Middle frontal gyrus (tissue), 1 donor: ENCODE data around the gene CDC42BPG.

Experiments used
- DNase-seq: peaks from one replicate; pipeline ENCODE4 v3.0.0-alpha.2; 2015; ENCODE audit warnings: low spot score; ENCODE audit errors: extremely low spot score

CDC42BPG gene

GRCh38 chr11:64804346-64805210, 39.9 kb downstream of the CDC42BPG start:
- no peak for DNase-seq

DNA sequence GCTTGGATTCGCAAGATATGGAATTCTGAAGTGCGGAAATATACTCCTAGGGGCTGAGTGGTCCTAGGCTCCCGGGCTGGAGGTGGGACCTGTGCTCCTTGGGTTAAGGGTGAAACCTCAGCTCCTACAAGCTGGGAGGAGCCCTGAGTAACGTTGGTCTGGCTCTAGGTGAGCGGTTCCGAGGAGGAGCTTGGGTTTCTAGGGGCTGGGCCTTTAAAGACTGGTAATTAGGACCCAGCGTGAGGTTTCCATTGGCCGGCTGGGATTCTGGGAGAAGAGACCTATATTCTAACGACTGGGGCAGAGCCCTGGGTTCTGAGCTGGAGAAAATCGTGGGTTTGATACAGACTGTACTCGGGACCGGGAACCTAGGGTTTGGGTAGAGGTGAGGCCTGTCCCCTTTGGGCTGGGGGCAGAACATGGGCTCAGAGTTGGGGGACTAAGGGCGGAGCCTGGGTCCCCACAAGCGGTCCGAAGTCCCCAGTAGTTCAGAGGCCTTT, 40.6 kb downstream of the CDC42BPG start:
- no peak for DNase-seq

DNA sequence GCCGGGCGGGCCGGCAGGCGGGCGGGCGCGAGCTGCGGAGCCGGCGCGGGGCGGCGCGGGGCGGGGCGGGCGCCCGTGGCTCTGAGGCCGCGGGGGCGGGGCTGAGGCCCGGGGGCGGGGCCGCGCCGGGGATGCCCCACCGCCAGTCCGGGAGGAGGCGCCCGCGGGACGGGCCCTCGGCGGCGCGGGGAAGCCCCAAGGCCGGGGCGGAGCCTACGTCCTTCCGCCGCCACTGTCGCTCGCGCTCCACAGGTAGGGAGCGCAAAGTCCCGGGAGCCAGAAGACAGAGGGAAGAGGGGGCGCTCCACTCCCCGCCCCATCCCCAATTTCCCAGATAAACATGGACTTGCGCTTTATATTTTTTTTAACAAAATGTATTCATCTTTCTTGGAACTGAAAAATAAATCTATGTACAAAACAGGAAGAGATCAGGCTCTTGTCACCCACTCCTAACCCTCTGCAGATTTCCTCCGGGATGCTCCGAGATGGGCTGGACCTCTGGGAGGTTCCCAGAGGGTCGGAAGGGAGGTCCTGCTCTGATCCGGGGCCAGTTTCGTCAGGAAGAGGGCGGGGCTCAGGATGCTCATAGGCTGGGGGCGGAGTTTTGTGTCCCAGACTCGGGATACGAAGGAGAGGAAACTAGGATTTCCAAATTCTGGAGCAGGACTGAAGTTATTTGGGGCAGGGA, 41.2 kb downstream of the CDC42BPG start, which contains the start of gene MAP4K2:
TSS of gene MAP4K2 (minus strand) at position 57 of the 688 bp plus-strand sequence. CDS start 65 bp downstream, outside the sequence.
- peak; percentile 74 for DNase-seq

DNA sequence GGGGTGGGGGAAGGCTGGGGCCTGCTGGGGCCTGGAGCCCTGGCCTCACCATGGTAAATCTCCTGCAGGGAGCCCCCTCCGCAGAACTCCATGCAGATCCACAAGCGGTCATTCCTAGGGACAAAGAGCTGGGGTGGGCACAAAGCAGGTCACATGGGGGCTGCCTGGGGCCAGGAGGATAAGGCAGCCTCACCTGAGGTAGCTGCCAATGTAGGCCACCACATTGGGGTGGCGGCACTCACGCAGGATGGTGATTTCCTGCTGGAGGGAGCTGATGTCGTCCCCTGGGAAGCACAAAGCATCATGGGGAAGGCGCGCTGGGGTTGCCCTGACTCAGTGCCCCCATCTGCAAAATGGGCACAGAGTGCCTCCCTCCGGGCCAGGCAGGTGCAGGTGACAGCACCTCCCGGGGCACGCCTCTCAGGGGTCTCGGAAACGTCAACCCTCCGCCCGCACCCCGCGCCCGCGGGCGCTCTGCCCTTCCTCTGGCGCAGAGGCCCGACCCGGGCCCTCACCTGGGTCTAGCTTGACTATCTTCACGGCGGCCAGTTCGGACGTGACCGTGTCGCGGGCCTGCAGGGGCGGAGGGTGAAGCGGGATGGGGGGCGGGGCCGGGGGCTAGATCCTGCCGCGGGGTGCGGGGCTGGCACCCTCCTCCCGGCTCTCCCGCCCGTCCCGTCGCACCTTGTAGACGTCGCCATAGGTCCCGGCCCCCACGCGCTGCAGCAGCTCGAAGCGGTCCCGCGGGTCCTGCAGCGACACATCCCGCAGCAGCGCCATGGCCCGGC, 41.9 kb downstream of the CDC42BPG start:
- DNase-seq: no peak

DNA sequence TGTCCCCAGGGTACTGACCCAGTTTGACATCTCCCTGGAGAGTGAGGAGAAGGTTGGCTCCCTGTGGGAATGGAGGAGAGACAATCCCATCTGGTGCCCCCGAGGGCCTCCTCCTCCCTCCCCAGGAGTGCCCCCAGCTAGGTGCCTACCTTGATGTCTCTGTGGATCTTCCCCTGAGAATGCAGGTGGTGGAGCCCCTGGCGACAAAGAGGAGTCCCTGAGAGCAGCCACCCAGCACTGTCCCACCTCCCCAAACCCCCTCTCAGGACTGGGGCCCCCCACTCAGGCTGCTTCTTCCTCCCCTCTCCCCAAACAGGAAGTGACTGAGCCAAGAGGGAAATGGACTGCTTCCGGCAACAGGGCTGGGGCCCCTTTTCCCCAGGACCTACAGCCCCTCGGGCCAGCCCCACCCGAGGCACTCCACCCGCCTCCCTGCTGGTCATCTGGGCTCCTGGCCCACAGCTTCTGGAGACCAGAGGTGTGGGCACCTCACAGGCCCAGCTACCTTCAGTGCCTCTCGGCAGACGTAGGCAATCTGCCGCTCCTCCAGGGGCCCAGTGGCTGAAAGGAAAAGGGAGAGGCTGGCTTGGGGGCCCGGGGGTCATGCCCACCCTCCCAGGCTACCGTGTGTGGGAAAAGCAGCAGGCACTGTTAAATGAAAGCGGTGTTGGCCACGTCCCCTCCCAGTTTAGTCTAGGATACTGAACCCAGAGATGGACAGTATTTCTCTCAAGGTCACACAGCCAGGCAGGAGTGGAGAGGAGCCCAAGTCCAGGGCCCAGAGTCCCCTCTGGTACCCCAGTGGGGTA, 42.7 kb downstream of the CDC42BPG start:
- DNase-seq: no peak

DNA sequence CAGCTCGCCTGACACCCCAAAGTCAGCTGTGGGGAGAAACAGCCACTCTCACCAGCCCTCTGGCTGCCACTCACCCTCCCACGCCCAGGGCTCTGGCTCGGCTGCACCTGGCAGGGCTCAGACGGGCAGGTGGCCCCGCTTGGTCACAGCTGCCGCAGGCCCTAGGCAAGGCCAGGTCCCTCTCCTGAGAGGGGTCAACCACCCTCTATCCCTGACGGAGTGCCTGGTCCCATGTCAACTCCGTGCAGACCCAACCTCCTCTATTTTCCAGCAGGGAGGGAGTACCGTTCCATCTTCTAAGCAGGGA, 43.3 kb downstream of the CDC42BPG start:
- DNase-seq: no peak

- DNase-seq: no peak
Observed at GRCh38 chr11:64800303-64801157, 43.9 kb downstream of the CDC42BPG start.

GRCh38 chr11:64799623-64800302, 44.7 kb downstream of the CDC42BPG start:
- no peak for DNase-seq

DNA sequence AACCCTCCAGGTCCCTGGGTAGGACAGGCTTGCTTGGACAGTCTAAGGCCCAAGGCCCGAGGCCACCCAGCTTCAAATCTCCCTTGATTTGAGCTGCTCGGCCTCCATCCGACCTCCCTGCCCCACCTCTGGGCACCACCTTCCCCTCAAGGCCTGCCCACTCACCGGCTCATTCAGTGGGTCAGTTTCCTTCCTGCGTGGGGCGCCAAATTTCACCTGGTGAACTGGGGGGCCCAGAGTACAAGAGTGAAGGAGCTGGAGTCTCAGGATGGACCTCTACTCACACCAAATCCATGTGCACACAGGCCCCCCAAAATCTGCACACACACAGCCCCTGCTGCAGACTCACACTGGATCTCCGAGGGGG, 45.2 kb downstream of the CDC42BPG start:
- no peak for DNase-seq

- no peak for DNase-seq
Observed at GRCh38 chr11:64796757-64797541, 47.5 kb downstream of the CDC42BPG start.

- DNase-seq: no peak
Observed at GRCh38 chr11:64796047-64796756, 48.3 kb downstream of the CDC42BPG start.

- DNase-seq: no peak
Observed at GRCh38 chr11:64794526-64794925, 49.9 kb downstream of the CDC42BPG start.

GRCh38 chr11:64793271-64794160, 50.9 kb downstream of the CDC42BPG start:
- DNase-seq: no peak

DNA sequence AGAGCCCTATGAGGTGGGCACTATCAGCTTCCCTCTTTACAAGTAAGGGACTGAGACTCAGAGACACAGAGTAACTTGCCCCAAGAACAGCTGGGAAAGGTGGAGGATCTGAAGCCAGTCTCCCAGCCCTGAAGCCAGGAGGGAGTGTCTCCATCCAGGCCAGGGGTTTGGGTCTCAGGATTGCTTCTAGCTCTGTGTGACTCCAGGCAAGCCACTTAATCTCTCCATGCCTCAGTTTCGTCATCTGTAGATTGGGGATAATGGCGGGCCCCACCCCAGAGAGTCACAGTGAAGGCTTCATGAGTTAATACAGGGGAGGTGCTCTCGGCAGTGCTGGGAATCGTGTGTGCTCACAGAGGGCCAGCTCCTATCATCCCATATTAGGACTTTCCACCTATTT, 52.0 kb downstream of the CDC42BPG start:
- DNase-seq: no peak

DNA sequence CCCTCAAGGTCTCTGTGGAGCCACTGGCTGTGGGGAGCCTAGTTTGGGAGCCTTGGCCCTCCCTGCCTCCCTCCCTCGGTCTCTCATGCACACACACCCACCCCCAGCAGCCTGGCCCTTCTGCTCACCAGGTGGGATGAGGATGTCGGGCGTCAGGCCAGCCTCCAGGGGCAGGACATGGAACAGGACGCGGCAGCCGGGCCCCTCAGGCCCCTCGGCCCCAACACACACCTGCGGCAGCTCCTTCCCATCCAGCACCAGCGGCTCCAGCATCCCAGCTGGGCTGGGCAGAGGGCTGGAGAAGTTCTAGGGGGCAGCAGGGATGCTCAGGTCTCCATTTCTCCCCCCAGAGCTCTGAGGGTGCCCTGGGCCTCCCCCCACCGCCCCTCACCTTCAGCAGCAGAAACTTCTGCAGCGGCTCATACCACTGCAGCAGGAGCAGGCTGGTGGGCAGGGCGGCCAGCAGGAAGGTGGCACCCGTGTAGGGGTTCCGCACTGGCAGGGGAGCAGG, 52.6 kb downstream of the CDC42BPG start:
- no peak for DNase-seq

GRCh38 chr11:64790205-64791095, 54.0 kb downstream of the CDC42BPG start:
- no peak for DNase-seq
